ENCODE data around the gene MYO18A.
"Not testable (repeated sequence)": the region's sequence is repeated elsewhere in the genome, so short reads cannot be mapped to it uniquely, and the experiment has no call there.

The MYO18A gene

DNA sequence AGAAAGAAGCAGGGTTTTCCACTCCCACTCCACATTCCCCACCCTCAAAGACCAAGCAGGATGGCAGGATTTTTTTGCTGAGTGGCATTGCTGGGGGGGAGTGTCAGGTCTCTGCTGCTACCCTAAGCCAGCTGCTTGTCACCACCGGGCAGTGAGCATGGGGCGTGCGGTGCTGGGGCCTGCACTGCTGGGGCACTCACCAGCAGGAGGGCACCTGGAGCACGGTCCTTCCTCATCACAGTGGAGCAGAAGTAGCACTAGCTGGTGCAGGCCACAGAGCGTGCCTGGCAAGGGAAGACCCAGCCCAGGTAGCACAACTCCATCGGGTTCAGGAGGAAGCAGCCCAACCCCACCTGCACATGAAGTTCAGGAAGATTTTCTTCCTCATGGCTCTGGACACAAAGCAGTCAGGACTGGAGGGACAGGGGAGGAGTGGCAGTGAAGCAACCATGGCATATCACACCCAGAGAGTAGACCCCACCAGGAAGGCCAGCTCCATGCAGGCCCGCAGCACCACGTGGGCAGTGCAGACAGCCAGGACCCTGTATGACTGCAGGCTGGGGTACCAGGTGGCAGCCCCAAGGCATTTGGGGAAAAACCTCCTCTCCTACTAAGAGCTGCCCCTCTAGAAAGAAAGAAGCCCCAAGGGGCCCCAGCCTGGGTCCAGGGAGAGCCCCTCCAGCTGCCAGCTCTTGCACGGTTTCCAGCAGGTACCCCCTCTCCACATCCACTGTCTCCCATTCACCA, 16.7 kb upstream of the MYO18A start:
- DNase-seq (ENCODE audit: extremely low read depth in 1 of 2, low read depth in 1 of 2) = no peak

DNA sequence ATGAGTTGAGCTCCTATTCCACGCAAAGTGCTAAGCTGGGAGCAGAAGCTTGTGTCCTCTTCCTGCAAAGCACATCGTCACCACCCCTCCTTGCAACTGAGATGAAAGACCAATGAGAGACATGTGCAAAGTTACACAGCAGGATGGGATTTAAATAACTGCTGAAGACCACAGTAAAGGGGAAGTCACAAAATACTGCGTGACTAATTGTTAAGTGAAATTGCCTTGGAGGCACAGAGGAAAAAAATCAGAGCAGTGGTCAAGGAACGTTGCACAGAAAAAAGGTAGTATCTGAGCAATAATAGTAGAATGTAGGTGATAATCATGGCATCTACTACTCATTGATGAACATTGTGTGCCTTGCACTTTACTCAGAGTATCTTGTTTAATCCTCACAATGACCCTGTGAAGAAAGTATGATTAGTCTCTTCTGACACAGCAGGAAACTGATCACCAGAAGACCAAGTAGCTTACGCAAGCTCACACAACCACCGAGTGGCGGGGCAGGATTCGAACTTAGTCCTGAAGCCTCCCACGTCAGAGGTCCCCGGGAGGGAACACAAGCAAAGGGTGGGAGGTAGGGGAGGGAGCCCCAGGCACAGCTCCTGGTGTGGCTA, 15.4 kb upstream of the MYO18A start:
- no peak for DNase-seq (ENCODE audit: extremely low read depth in 1 of 2, low read depth in 1 of 2)

DNA sequence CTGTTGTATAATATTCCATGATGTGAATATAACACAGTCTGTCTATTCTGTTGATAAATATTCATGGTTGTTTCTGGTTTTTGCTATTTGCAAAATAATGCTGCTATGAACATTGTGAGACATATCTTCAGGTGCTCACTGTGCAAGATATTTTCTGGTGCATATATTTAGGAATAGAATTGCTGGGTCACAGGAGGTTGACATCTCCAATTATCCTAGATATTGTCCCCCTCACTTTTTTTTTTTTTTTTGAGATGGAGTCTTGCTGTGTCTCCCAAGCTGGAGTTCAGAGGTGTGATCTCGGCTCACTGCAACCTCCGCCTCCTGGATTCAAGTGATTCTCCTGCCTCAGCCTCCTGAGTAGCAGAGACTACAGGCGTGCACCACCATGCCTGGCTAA, 14.5 kb upstream of the MYO18A start:
- no peak for DNase-seq (ENCODE audit: extremely low read depth in 1 of 2, low read depth in 1 of 2)

DNA sequence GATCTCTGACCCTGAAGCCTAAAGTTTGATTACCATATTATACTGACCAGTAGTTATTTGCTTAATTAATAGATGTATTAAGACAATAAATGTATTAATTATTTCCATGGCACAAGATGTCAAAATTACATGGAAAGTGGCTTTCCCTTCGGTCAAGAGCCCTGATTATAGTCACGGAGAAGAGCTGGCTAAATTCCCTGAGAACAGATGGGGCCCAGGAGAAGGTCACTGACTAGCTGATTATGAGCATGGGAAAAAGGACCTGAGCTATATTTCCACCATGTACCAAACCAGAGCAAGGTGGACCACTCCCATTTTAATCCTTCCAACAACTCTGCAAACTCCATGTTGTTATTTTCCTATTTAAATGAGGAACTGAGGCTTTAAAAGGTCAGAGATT, 12.9 kb upstream of the MYO18A start:
- DNase-seq (ENCODE audit: extremely low read depth in 1 of 2, low read depth in 1 of 2) = no peak

DNA sequence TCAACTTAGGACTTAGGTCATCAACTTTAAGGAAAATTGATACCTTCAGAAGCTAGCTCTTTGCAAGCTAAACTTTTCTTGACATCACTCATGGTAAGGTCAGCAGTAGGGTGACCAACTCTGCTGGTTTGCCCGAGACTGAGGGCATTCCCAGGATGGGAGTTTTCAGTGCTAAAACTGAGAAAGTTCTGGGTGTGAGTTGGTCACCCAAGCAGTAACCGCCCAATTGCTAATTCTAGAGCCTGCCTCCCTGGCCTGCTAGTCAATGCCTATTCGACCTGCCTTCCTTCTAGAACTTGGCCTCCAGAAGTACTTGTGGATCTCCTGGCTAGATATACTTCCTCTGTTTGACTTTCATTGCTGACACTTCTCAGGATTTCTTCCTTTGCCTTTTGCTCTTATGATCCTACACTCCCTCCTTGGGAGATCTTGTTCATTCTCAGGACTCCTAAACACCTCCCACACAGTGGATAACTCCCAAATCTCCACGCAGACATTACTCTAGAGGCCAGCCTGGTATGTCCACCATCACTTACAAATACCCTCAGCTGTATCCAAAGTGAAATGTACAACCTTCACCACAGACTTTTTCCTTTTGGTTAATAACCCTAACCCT, 10.5 kb upstream of the MYO18A start:
- DNase-seq (ENCODE audit: extremely low read depth in 1 of 2, low read depth in 1 of 2) = no peak

DNA sequence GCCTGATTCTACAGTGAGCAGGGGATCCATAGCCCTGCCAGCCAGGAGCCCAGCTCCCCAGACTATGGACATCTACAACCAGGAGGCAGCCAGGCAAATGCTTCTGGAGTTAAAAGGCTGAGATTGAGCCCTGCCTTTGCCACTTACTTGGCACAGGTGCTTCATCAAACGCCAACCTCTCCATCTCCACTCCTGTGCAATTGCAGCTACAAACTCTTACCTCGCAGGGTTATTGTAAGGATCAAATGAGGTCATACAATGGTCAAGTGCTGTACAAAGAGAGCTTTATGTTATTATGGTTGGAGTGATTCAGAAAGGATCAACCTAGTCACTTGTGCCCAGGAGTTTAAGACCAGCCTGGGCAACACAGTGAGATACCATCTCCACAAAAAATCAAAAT, 9.8 kb upstream of the MYO18A start:
- no peak for DNase-seq (ENCODE audit: extremely low read depth in 1 of 2, low read depth in 1 of 2)

DNA sequence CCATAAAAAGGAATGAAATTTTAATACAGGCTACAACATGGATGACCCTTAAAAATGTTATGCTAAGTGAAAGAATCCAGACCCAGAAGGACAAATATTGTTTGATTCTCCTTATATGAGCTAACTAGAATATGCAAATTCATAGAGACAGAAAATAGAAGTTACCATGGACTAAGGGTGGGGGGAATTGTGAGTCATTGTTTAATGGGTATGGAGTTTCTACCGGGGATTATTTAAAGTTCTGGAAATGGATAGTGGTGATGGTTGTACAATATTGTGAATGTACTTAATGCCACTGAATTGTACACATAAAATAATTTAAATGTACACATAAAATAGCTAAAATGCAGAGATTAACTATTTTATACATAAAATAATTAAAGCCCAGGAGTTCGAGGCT, 9.2 kb upstream of the MYO18A start:
- DNase-seq (ENCODE audit: extremely low read depth in 1 of 2, low read depth in 1 of 2) = no peak

DNA sequence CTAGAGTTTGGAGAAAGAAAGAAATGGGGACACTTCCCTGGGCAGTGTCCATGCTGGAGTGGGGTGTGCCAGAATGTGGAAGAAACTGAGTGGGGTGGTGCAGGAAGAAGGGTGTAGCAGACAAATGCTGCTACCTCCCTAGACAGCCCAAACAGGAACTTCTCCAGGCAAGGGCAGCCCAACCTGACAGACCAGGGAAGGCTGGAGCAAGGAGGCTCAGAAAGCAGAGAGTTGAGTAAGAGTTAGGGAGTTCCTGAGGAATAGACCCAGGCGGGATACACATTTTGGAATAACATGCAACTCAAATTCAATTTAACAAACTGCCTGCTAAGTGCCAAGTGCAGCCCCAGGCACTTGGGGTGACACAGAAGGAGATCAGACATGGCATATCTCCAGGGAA, 1.0 kb upstream of the MYO18A start:
- DNase-seq (ENCODE audit: extremely low read depth in 1 of 2, low read depth in 1 of 2) = no peak

DNA sequence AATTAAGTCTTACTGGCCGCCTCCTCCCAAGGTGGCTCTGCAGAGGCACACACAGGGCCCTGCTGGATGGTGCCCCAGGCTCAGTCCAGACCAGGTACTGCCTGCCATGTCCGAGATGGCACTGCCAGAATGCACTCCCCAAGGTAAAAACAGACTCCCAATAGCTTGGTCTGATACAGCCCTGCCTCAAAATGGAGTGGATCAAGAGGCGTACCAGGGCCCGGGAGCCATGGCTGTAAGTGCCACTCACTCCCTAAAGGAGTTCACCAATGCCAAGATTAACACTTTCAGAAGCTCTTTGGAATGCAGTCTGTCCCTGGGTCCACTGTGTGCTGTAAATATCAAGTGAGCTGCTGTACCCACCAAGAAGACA, 576 bp upstream of the MYO18A start:
- DNase-seq (ENCODE audit: extremely low read depth in 1 of 2, low read depth in 1 of 2) = no peak

DNA sequence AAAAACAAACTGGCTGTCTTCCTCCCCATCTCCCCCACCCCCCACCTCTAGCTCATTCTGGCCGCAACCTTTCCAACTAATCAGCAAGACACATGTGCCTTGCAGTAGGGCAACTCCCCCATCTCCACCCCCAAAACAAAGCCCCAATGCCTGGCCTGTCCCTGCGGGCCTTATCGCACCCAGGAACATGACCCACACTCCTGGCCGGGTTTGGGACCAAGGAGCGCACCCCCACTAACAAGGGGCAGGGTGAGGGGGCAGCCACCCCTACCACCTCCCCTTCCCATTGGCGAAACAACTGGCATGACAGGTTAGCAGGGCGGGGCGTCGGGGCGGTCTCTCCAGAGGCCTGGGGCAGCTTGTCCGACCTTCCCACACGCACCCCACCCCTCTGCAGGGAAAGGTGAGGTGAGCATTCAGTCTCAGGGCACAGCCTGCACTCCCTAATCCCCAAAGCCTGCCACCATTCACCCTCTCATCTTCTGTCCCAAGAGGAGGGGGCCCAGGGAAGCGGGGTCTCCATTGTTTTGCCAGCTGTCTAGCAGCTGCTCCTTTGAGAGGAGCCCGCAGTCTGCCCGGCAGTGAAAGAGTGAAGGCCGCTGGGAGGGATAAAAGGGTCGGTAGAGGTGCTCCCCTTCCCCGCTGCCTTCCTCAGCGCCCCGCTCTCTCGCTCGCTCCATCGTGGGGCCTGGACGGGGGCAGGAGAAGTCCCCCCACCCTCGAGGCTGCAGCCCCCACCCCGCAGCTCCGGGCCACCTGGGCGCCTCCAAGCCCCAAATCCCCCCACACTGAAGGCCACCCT, 765 bp downstream of the MYO18A start:
- DNase-seq (ENCODE audit: extremely low read depth in 1 of 2, low read depth in 1 of 2) = no peak

DNA sequence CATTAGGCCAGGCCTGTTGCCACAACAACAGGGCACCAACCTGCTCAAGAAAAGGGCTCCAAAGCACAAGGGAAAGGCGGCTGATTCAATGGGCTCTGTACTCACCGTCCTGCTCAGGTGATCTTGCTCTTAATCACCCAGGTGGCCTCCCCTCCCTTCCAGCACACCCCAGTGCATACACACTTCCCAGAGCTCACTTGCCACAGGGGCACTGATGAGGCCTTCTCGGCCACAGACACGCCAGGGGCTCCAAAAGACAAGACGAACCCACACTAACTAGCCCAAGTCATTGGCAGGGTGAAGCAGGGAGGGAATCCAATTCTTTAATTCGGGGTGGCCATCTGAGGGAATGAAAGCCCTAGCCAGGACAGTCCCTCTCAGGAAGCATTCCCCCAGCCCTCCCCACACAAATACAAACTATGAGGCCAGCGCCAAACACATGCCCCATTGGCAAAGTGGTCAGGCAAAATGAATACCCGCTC, 1.4 kb downstream of the MYO18A start:
- DNase-seq (ENCODE audit: extremely low read depth in 1 of 2, low read depth in 1 of 2) = no peak

DNA sequence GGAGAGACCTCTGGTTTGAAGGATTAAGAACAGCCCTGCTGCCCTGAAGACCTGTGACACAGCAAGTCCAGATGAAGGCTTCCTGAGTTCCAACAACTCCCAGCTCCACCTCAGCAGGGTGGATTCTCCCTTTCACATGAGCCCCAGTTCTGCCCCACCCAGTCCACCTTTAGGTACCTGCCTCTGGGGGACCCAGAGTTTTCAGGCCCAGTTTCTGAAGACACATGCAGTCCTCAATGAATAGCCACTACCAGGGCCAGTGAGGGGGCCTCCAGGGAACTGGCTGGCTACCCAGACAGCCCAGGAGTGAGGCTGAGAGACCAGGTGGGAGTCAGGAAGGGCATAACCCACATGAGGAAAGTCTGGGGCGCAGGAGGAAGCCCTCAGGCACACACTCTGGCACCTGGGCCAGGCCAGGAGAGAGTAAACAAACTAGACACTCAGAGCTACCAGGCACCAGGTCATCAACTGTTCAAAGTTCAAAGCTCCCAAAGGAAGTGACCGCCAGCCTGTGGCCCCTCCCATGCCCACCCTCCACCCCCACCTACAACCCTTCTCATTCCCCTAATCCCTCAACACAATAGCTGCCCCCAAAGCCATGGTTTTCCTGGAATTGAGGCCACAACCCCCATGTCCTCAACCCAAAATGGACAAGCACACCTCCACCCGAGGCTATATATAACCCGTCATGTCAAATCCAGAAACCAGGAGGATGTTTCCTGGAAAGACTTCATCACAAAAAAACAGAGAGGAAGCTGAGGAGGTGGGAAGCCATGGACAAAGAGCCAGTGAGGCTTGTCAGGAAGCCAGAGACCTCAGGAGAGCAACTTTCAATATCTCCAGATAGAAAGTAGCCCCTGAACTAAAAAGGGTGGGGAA, 2.1 kb downstream of the MYO18A start:
- DNase-seq (ENCODE audit: extremely low read depth in 1 of 2, low read depth in 1 of 2) = no peak

DNA sequence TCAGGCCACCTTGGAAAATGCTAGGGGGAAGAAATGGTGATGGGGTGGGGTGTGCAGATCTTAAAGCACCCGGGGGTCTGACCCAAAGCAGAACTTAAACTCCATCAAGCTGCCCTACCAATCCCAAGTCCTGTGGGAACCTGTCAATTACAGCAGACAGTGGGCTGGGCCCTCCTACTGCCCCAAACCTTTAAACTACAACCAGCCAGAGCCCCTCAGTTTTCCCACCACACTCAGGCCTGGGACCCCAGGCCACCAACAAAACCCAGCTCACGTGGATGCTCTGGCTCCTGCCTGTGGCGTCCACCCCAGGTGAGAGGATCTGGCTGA, 2.7 kb downstream of the MYO18A start:
- DNase-seq (ENCODE audit: extremely low read depth in 1 of 2, low read depth in 1 of 2) = no peak

DNA sequence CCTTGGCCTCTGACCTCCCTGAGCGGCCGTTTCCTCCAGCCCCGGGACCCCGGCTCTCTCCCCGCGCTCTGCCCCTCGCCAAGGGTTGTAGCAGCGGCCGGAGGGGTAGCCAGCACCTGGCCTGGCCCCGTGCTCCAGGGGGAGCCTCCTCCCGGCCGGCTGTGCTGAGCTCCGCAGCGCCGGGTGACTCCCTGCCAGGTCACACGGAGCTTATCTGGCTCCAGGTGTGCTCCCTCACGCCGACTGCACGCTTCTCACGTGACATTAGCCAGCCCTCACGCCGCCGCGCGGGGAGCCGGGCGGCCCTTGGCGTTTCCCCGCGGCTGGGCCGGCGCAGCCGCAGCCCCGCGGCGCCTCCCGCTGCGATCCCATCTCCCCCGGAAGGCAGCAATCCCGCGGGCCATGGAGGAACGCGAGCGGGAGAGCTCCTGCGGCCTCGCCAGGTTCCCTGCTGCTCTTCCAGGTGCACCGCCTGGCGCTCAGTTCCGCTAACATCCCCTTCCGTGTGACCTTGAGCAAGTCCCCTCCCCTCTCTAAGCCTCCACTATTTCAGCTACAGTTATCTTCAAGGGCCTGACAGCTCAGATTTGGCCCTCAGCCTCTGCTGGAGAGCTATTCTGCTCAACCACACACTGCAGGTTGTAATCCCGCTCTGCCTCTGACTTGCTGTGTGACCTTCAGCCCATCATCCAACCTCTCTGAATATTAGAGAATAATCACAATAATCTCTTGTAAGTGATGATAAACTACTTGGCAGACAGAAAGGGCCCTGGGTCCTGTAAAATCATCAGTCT, 3.4 kb downstream of the MYO18A start:
- DNase-seq (ENCODE audit: extremely low read depth in 1 of 2, low read depth in 1 of 2) = peak in 1 of 2 donors; percentile 20

DNA sequence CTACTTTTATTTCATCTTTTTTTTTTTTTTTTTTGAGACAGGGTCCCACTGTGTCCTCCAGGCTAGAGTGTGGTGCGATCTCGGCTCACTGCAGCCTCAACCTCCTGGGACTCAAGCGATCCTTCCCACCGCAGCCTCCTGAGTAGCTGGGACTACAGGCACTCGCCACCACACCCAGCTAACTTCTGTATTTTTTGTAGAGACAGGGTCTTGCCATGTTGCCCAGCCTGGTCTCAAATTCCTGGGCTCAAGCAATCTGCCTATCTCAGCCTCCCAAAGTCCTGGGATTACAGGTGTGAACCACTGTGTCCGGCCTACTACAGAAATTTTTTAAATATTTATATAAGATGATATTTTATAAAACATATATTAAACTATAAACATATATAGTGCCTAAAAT, 4.8 kb downstream of the MYO18A start:
- DNase-seq (ENCODE audit: extremely low read depth in 1 of 2, low read depth in 1 of 2) = no peak

DNA sequence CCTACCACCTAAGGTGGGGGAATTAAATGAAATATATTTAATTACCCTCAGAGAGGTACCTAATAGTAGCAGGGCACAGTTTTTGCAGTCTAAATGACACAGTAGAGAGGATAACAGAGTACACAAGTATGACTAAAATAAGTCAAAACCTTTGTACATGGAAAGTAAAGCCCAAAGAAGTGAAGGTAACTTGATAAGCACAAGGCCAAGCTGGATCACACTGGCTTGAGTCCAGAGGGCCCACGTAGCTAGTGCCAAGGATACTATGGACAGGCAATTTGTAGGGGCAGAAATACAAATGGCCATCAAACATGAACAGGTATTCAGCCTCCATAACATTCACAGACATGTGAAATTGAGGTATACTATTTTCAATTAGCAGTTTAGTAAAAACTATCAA, 7.6 kb downstream of the MYO18A start:
- no peak for DNase-seq (ENCODE audit: extremely low read depth in 1 of 2, low read depth in 1 of 2)

DNA sequence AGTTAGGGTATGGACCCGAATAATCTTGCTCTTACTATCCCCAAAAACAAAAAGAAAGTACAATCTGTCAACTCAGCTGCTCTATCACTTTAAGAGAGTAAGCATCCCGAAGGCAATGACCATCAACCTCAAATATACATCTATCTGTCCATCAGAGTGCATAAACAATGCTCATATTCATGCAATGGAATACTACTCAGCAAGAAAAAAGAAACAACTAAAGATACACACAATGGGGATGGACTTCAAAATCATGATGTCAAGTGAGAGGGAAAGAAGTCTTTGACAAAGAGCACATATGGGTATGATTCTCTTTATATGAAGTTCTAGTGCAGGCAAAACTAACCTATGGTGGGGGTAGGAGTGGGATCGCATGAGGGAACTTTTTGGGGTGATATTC, 9.5 kb downstream of the MYO18A start:
- DNase-seq (ENCODE audit: extremely low read depth in 1 of 2, low read depth in 1 of 2) = no peak

DNA sequence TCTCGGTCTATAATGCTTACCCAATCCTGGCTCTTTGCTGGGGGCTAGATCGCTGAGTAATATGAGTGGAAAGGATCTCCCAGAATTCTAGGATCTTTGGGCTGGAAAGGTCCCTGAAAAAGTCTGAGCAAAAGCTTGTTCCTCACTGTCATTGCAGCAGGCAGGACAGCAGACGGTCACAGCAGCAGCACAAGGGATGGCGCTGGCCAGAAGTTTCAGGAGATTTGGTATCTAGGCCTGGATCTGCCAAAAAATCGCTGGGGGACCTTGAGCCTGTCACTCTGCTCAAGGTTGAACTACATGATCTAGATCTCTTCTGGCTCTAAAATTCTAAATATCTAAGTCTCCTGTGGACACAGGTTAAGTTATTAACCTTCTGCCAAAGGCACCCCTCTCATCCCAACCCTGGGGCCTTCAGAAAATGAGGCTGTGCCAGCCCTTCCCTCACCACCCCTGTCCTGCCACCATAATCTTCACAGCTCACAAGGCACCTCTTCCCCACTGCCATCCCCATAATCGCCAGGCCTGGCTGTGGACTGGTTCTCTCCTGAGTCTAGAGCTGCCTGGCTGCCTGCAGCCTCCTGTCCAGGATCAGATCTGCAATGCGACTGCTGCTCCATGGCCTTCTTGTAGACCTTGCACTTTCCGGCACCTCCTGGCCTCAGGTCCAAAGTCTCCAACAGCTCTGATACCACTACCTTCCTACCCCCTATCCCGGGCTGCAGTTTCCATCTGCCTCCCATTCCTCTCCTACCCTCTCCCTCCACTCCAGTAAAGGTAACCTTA, 10.2 kb downstream of the MYO18A start:
- no peak for DNase-seq (ENCODE audit: extremely low read depth in 1 of 2, low read depth in 1 of 2)

DNA sequence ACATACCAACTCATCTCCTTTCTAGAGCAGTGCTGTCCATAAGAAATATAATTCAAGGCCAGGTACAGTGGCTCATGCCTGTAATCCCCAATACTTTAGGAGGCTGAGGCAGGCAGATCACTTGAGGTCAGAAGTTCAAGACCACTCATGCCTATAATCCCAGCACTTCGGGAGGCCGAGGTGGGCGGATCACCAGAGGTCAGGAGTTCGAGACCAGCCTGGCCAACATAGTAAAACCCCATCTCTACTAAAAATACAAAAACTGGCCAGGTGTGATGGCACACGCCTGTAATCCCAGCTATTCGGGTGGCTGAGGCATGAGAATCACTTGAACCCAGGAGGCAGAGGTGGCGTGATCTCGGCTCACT, 11.5 kb downstream of the MYO18A start:
- not testable (repeated sequence) for DNase-seq (ENCODE audit: extremely low read depth in 1 of 2, low read depth in 1 of 2)
